Stimulated activated naive CD8-positive, alpha-beta T cell treated with anti-CD3 and anti-CD28 coated beads, Interleukin-15, Interleukin-2, amounts not matched to agents 100 ng/mL and 50 ng/mL, for 24 hours (primary cell): ENCODE measurements around the gene APOC3.

Source experiments
- H3K27ac Mint-ChIP-seq: one replicate; pipeline ENCODE4 v1.8.0; 2021; ENCODE audit warnings: mild to moderate bottlenecking, mixed read lengths
- H3K27me3 Mint-ChIP-seq: one replicate; pipeline ENCODE4 v1.8.0; 2021; ENCODE audit warnings: mixed read lengths
- H3K36me3 Mint-ChIP-seq: one replicate; pipeline ENCODE4 v1.8.0; 2021; ENCODE audit warnings: low read depth, mixed read lengths
- H3K4me1 Mint-ChIP-seq: one replicate; pipeline ENCODE4 v1.8.0; 2021; ENCODE audit warnings: low read depth, mixed read lengths
- H3K4me3 Mint-ChIP-seq: one replicate; pipeline ENCODE4 v1.8.0; 2021; ENCODE audit warnings: mild to moderate bottlenecking, mixed read lengths
- H3K9me3 Mint-ChIP-seq: one replicate; pipeline ENCODE4 v1.8.0; 2021; ENCODE audit warnings: mixed read lengths

Gene APOC3

DNA sequence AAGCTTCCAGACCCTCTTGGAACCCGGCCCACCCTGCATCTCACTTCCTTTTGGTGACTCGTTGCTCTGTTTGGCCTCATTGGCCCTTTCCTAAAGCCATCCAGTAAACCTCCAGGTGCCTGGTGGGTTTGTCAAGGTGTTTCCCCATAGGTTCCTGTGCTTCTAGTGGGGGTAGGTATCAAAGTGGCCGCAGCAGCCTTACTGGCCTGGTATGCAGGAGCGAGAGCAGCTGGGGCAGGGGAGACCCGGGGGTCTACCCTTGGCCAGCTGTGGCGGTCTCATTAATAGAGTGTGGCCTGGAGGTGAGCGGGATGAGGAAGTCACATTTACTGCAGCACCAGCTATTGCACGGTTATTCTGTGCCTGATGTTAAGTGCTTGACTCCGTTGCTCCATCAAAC lies 10.7 kb upstream of the APOC3 start:
- no peak overlapping the region for H3K27ac Mint-ChIP-seq

GRCh38 chr11:116821050-116821918 lies 8.4 kb upstream of the APOC3 start:
- H3K27ac Mint-ChIP-seq = no peak overlapping the region
- H3K4me1 Mint-ChIP-seq = no peaks in the 10 kb centered on the region
- H3K36me3 Mint-ChIP-seq = no peaks in the 10 kb centered on the region
- no peaks in the 10 kb centered on the region for H3K9me3 Mint-ChIP-seq
- no peak overlapping the region for H3K4me3 Mint-ChIP-seq
- H3K27me3 Mint-ChIP-seq = no peaks in the 10 kb centered on the region

More for the DNA sequence above, 10.7 kb upstream of the APOC3 start:
- Mint-ChIP-seq H3K27me3 (no peaks in the 10 kb centered on the region), H3K4me1 (no peaks in the 10 kb centered on the region), H3K4me3 (no peak overlapping the region), H3K9me3 (no peaks in the 10 kb centered on the region), H3K36me3 (no peaks in the 10 kb centered on the region)

DNA sequence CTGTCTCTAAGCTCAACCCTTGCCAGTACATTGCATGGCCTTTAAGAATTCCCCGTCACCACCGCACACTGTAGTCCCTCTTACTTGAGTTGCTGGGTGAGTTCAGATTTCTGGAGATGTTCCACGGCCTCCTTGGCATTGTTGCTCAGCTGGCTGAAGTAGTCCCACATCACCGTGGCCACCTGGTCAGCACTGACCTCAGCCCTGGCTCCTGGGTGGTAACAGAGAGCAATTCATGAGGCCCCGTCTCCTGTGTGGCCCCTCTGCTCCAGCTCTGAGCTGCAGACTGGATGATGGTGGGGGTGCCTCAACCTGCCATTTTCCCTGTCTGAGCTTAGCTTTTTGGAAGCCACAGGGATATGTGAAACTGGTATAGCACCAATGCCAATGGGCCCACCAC lies 7.1 kb upstream of the APOC3 start:
- Mint-ChIP-seq H3K9me3 (no peaks in the 10 kb centered on the region), H3K36me3 (no peaks in the 10 kb centered on the region), H3K4me3 (no peak overlapping the region), H3K4me1 (no peaks in the 10 kb centered on the region), H3K27ac (no peak overlapping the region), H3K27me3 (no peaks in the 10 kb centered on the region)

DNA sequence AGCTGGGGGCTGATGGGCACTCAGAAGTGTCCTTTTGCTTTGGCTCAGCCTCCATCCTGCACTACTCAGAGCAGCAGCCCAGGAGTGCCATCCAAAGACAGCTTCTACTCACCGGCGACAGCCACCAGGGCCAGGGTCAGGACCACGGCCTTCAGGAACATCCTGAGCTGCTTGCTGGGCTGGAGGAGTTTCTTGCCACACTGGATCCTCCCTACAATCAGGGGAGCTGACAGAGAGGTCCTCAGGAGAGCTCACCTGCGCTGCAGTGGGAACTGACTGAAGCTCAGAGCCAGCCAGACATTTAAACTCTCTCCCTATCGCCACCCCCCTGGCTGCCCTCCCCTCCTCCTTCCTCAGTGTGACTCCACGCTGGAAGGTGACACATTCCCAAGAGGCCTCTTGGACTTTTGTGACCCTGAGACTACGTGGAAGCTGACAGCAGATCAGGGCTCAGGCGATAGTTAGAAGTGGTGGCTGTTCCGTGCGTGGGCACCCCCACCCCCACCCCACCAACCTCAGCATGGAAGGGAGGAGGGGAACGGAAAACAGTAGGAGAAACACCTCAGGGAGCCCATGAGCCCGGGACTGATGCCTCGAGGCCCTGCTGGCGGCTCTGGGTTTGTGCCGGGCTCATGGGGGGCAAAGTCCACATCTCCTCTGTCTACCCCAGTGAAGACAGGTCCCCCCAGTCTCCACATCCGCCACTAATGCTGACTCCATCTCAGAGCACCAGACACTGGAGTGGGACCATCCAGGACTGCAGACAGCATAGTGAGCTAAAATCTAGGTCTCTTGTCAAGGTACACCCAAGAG lies 6.5 kb upstream of the APOC3 start, which contains the start of gene APOA4:
APOA4 (minus strand) TSS at position 274 of the 813 bp plus-strand sequence; CDS start at position 161, 113 bp downstream.
- Mint-ChIP-seq H3K27ac (no peak within 1 kb of the TSS), H3K9me3 (no peaks in the 10 kb centered on the region), H3K4me3 (no peak within 1 kb of the TSS), H3K36me3 (no peaks in the 10 kb centered on the region), H3K4me1 (no peaks in the 10 kb centered on the region), H3K27me3 (no peaks in the 10 kb centered on the region)

DNA sequence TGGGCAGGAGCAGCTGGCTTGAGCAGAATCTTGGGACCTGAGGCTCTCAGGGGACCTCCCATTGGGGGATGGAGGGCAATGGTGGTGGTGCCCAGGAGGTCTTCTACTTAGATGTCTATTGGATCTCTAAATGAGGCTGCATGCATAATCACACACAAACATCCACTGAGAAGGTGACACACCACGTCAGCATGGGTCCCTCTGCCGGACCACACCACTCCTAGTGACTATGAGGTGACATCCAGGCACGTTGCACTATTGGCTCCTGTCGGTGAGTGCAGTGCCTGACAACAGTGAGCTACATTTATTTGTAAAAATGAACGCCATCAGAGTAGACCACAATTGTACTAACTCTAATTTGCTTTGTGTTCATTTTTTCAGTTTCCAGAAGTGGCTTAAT lies 4.3 kb upstream of the APOC3 start:
- Mint-ChIP-seq H3K36me3 (no peaks in the 10 kb centered on the region), H3K4me3 (no peak overlapping the region)

DNA sequence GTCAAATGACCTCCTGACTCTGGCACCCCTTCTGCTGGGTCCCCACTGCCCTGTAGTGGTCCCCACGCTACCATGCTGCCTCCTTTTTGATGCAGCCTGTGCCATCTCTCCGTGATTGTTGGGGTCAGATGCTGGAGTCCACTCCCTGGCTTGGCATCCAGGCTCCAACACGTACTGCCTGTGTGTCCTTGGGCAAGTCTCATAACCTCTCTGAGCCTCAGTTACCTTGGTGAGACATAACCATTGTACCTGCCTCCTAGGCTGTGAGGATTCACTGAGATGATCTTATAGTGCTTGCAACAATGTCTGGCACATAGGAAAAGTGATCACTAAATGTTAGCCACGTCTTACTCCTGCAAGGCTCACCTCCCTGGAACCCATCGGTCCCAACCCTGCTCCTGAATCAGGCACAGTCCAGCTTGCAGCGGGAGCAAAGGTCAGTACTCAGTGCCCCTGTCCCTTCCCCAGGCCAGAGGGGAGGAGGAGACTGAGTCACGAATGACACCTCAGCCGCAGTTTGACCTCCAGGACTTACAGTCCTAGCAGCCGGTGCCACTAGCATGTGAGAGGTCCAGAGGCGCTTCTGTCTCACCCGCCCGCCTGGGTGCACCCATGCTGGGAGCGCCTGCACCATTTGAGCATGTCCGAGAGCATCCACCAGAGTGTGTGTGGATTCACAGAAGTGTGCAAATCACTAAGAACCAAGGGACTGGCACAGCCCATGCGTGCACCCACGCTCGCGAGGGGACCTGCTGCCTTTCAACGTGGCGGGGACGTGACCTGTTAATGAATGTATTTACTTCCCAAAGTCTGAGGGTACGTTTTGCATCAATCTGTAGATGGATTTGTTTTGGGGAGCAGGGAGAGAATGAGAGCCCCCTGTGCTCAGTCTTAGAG lies 3.6 kb upstream of the APOC3 start:
- Mint-ChIP-seq H3K27ac (no peak overlapping the region), H3K36me3 (no peaks in the 10 kb centered on the region), H3K4me1 (no peaks in the 10 kb centered on the region), H3K27me3 (no peaks in the 10 kb centered on the region), H3K4me3 (no peak overlapping the region), H3K9me3 (no peaks in the 10 kb centered on the region)

More for the DNA sequence above, 4.3 kb upstream of the APOC3 start:
- H3K4me1 Mint-ChIP-seq = no peaks in the 10 kb centered on the region
- H3K9me3 Mint-ChIP-seq = no peaks in the 10 kb centered on the region
- no peak overlapping the region for H3K27ac Mint-ChIP-seq
- no peaks in the 10 kb centered on the region for H3K27me3 Mint-ChIP-seq

GRCh38 chr11:116826751-116827431 lies 2.8 kb upstream of the APOC3 start:
- Mint-ChIP-seq H3K9me3 (no peaks in the 10 kb centered on the region), H3K4me3 (no peak overlapping the region), H3K27me3 (no peaks in the 10 kb centered on the region), H3K36me3 (no peaks in the 10 kb centered on the region), H3K4me1 (no peaks in the 10 kb centered on the region), H3K27ac (no peak overlapping the region)

DNA sequence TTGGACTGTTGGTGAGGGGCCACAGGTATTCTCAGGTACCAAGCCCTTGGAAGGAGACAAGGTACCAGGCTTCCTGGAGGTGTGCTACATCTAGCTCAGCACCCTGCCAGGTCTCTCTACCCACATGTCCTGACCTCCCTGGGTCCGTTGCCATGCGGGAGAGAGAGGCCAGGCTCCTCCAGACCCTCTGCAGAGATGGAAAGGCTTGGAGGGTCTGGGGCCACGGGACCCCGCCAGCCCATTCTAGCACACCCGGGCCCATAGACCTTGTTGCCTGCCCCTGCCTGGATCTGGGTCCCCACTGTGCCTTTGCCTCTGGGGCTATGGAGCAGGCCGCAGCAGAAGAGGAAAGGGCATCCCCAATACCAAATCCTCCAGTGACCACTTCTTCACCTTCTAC lies 2.2 kb upstream of the APOC3 start:
- Mint-ChIP-seq H3K27me3 (no peaks in the 10 kb centered on the region), H3K9me3 (no peaks in the 10 kb centered on the region), H3K27ac (no peak overlapping the region), H3K4me1 (no peaks in the 10 kb centered on the region), H3K36me3 (no peaks in the 10 kb centered on the region), H3K4me3 (no peak overlapping the region)

DNA sequence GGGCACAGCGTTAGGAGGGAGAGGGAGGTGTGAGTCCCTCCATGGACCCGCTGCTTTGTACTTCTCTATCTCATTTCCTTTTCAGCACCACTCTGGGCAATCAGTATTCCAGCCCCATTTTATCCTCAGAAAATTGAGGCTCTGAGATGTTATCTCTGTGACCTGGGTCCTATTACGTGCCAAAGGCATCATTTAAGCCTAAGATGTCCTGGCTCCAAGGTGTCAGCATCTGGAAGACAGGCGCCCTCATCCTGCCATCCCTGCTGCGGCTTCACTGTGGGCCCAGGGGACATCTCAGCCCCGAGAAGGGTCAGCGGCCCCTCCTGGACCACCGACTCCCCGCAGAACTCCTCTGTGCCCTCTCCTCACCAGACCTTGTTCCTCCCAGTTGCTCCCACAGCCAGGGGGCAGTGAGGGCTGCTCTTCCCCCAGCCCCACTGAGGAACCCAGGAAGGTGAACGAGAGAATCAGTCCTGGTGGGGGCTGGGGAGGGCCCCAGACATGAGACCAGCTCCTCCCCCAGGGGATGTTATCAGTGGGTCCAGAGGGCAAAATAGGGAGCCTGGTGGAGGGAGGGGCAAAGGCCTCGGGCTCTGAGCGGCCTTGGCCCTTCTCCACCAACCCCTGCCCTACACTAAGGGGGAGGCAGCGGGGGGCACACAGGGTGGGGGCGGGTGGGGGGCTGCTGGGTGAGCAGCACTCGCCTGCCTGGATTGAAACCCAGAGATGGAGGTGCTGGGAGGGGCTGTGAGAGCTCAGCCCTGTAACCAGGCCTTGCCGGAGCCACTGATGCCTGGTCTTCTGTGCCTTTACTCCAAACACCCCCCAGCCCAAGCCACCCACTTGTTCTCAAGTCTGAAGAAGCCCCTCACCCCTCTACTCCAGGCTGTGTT lies 829 bp upstream of the APOC3 start:
- no peaks in the 10 kb centered on the region for H3K4me1 Mint-ChIP-seq
- no peak overlapping the region for H3K27ac Mint-ChIP-seq
- H3K9me3 Mint-ChIP-seq = no peaks in the 10 kb centered on the region
- no peaks in the 10 kb centered on the region for H3K27me3 Mint-ChIP-seq
- no peaks in the 10 kb centered on the region for H3K36me3 Mint-ChIP-seq
- no peak overlapping the region for H3K4me3 Mint-ChIP-seq

DNA sequence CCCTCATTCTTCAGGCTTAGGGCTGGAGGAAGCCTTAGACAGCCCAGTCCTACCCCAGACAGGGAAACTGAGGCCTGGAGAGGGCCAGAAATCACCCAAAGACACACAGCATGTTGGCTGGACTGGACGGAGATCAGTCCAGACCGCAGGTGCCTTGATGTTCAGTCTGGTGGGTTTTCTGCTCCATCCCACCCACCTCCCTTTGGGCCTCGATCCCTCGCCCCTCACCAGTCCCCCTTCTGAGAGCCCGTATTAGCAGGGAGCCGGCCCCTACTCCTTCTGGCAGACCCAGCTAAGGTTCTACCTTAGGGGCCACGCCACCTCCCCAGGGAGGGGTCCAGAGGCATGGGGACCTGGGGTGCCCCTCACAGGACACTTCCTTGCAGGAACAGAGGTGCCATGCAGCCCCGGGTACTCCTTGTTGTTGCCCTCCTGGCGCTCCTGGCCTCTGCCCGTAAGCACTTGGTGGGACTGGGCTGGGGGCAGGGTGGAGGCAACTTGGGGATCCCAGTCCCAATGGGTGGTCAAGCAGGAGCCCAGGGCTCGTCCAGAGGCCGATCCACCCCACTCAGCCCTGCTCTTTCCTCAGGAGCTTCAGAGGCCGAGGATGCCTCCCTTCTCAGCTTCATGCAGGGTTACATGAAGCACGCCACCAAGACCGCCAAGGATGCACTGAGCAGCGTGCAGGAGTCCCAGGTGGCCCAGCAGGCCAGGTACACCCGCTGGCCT lies 641 bp downstream of the APOC3 start:
- peaks cover 8% of the 10 kb centered on the region for H3K4me1 Mint-ChIP-seq
- no peak overlapping the region for H3K27ac Mint-ChIP-seq
- H3K36me3 Mint-ChIP-seq = no peaks in the 10 kb centered on the region
- H3K9me3 Mint-ChIP-seq = no peaks in the 10 kb centered on the region
- H3K4me3 Mint-ChIP-seq = no peak overlapping the region
- H3K27me3 Mint-ChIP-seq = no peaks in the 10 kb centered on the region

GRCh38 chr11:116831790-116832349 lies 2.2 kb downstream of the APOC3 start:
- no peak overlapping the region for H3K4me3 Mint-ChIP-seq
- no peaks in the 10 kb centered on the region for H3K36me3 Mint-ChIP-seq
- H3K27me3 Mint-ChIP-seq = no peaks in the 10 kb centered on the region
- no peak overlapping the region for H3K27ac Mint-ChIP-seq
- no peaks in the 10 kb centered on the region for H3K9me3 Mint-ChIP-seq
- H3K4me1 Mint-ChIP-seq = peaks cover 13% of the 10 kb centered on the region

- no peak overlapping the region for H3K4me3 Mint-ChIP-seq
- H3K27ac Mint-ChIP-seq = no peak overlapping the region
- peaks cover 13% of the 10 kb centered on the region for H3K4me1 Mint-ChIP-seq
- no peaks in the 10 kb centered on the region for H3K9me3 Mint-ChIP-seq
- H3K36me3 Mint-ChIP-seq = no peaks in the 10 kb centered on the region
- H3K27me3 Mint-ChIP-seq = no peaks in the 10 kb centered on the region
These were observed 2.9 kb downstream of the APOC3 start for GRCh38 chr11:116832350-116833290.
